Gastrocnemius medialis (tissue), 4 donors: ENCODE data around the gene DGCR2.

Experiments used
- POLR2A ChIP-seq, 2 donors: fragments of 450-650 bp; IDR thresholded peaks; one replicate each; pipeline ENCODE4 v1.6.1; 2017; ENCODE audit warnings: antibody characterized with exemption in 2 of 2, mild to moderate bottlenecking in 2 of 2, moderate library complexity in 2 of 2
- TF ChIP-seq, protein P1 (sequence below), 5 experiments: fragments of 450-650 bp in 3 of 5; fragments of 200-600 bp in 2 of 5; sonication (generic) in 2 of 5; IDR thresholded peaks in 4 of 5; conservative IDR thresholded peaks in 1 of 5; 1 replicate in 4 of 5; 2 replicates in 1 of 5; pipeline ENCODE4 v1.5.1; 2016 to 2019; ENCODE audit warnings: antibody characterized with exemption in 5 of 5, mild to moderate bottlenecking in 3 of 5, moderate library complexity in 3 of 5

DNA sequence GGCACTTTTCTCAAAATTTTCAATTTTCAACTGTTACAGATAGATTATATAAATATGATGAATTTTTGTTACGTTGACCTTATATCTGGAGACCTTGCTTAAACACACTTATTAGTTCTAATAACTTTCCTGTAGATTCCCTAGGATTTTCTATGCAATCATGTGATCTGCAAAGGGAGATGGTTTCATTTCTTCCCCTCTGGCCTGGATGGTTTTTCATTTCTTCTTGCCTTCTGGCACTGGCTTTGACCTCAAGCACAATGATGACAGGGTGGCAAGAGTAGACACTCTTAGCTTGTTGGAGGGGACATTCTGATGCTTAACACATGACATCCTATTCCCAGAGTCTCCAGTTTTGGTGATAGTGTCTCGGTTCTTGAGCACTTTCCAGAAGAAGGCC lies 75.9 kb downstream of the DGCR2 start:
- TF ChIP-seq, protein P1, sequence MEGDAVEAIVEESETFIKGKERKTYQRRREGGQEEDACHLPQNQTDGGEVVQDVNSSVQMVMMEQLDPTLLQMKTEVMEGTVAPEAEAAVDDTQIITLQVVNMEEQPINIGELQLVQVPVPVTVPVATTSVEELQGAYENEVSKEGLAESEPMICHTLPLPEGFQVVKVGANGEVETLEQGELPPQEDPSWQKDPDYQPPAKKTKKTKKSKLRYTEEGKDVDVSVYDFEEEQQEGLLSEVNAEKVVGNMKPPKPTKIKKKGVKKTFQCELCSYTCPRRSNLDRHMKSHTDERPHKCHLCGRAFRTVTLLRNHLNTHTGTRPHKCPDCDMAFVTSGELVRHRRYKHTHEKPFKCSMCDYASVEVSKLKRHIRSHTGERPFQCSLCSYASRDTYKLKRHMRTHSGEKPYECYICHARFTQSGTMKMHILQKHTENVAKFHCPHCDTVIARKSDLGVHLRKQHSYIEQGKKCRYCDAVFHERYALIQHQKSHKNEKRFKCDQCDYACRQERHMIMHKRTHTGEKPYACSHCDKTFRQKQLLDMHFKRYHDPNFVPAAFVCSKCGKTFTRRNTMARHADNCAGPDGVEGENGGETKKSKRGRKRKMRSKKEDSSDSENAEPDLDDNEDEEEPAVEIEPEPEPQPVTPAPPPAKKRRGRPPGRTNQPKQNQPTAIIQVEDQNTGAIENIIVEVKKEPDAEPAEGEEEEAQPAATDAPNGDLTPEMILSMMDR (IDR thresholded peaks at IDR 0.05 in 4 of 5, conservative IDR thresholded peaks at IDR 0.05 in 1 of 5), result no peak
- TF ChIP-seq POLR2A (IDR thresholded peaks at IDR 0.05), result no peak
